Measurements from ENCODE around the gene PHF2.

Gene PHF2

DNA sequence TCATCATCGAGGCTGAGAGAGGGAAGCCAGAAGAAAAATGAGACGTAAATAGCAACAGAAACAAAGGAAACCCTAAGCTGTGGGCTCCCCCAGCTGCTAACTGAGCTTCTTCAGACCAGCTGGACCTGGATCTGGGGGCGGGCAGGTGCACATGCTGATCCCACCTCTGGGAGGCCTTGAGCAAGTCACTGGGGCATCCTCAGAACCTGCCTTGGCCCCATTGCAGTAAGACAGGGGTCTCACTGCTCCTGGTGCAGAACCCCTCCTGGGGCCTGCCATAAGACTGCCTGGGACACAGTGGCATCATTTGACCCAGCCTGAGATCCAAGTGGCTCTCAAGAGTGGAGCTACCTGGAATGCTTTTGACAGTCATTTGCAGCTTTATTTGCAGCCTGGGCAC lies 77.4 kb downstream of the PHF2 start:
- TF ChIP-seq FOXA1 (IDR thresholded peaks at IDR 0.05) (no peak), SP1 (IDR thresholded peaks at IDR 0.05) (no peak), FOXM1 (IDR thresholded peaks at IDR 0.05; ENCODE audit: borderline replicate concordance) (no peak), SUZ12 (IDR thresholded peaks at IDR 0.05) (no peak), ZNF384 (IDR thresholded peaks at IDR 0.05) (no peak)
- POLR2A ChIA-PET = no interaction called here
- no peak for DNase-seq (ENCODE audit: extremely low spot score)
- CTCF ChIA-PET = interaction anchor here (0.5 kb wide), 1 partner anchor 339 kb away, joined by 3 read pairs; no protein-coding TSS in a partner anchor

DNA sequence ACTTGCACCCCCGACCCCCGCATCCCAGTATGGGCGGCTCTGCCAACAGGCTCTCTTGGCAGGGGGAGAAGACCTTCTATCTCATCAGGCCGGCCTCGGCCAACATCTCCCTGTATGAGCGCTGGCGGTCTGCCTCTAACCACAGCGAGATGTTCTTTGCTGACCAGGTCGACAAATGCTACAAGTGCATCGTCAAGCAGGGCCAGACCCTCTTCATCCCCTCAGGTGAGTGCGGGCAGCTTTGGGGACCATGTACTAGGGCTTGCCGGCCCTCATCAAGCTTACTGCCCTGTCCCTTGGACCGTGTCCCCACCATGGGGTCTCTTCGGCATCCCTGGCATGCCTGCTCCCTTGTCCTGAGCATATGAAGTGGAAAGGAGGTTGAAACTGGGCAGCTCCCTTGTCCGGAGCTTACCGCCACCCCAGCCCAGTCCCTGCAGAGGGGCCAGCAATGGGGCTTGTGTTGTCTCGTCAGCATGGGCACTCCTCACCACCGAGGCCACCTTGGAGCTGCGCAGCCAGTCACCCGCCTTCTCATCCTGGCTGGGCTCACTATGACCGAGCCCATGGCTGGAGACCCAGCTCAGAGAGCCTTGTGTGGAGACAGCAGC lies 78.1 kb downstream of the PHF2 start:
- CTCF ChIA-PET = interaction anchor here (0.5 kb wide), 1 partner anchor 339 kb away, joined by 3 read pairs; no protein-coding TSS in a partner anchor
- DNase-seq (ENCODE audit: extremely low spot score) = no peak
- TF ChIP-seq ELF4 (IDR thresholded peaks at IDR 0.05) = no peak
- TF ChIP-seq SP1 (IDR thresholded peaks at IDR 0.05) = no peak
- TF ChIP-seq TARDBP (IDR thresholded peaks at IDR 0.05) = no peak
- POLR2A ChIA-PET = no interaction called here

DNA sequence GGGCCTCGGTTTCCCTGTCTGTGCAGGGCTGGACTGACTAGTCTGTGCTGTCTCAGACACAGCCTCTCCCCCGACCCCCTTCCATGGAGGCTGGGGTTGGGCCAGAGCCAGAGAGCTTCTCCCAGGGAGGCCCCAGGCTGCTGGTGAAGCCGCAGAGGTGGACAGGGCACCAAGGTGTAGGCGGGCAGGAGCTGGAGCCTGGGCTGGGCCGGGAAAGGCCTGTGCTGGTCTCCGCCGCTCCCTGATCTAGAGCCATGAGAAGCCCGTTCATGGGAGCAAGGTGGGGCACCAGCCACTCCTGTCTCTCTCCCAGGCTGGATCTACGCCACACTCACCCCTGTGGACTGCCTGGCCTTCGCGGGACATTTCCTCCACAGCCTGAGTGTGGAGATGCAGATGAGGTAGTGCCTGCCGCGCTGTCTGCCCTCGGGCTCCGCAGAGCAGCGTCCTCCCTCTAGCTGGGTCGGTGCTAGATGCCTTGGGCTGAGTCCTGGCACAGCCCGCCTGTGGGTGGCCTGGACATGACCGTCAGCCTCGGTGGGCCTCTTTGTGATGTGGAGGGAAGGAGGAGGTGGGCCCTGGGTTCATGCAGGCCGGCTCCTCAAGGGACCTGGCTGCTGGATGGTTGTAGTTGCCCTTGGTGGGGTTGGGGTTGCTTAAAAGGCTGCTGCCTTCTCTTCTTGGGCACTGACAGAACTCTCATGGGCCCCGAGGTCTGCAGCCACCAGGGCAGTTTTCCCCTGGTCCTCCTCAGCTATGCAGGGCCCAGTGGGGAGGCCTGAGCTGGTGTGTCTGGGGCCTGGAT lies 79.4 kb downstream of the PHF2 start:
- CTCF ChIA-PET = no interaction called here
- POLR2A ChIA-PET = no interaction called here
- no peak for DNase-seq (ENCODE audit: extremely low spot score)
- TF ChIP-seq SUZ12 (IDR thresholded peaks at IDR 0.05) (no peak), FOXM1 (IDR thresholded peaks at IDR 0.05; ENCODE audit: borderline replicate concordance) (no peak), FOXK2 (IDR thresholded peaks at IDR 0.05) (no peak), ELF4 (IDR thresholded peaks at IDR 0.05) (no peak), FOXA1 (IDR thresholded peaks at IDR 0.05) (no peak), LEF1 (IDR thresholded peaks at IDR 0.05; ENCODE audit: borderline replicate concordance) (no peak), BHLHE40 (IDR thresholded peaks at IDR 0.05; ENCODE audit: borderline replicate concordance) (no peak), CTBP1 (IDR thresholded peaks at IDR 0.05; ENCODE audit: borderline replicate concordance) (no peak), ZNF384 (IDR thresholded peaks at IDR 0.05) (no peak)

DNA sequence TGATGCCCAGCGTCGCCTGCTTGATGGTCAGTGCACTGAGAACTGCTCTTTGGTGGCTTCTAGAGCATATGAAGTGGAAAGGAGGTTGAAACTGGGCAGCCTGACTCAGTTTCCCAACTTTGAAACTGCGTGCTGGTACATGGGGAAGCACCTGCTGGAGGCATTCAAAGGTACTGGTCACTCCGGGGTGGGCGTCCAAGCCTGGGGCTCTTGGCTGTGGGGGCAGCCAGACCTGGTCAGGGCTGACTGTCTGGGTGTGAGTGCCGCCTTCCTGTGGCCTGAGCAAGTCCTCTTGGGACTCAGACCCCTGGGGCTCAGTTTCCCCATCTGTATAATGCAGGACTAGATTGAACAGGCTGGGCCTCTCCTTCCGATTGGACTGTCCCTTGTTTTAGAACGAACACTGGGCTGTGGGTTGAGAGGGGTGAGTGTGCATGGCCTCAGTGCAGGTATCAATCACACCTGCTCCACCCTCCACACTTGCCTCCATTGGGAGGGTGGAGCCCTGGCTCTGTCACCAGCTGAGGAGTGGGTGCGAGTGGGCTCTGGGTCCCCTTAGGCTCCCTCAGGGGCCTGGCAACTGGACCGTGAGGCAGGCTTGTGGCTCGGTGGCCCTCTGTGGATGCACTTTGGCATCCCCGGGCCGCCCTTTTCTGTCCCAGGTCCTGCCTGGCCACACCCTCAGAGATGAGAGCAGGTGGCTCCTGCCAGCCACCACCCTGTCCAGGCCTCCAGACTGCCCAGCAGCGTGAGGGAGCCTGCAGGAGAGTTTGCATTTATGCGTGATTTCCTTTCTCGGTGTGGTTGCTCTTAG lies 80.2 kb downstream of the PHF2 start:
- POLR2A ChIA-PET = no interaction called here
- DNase-seq (ENCODE audit: extremely low spot score) = no peak
- CTCF ChIA-PET = no interaction called here
- TF ChIP-seq CTBP1 (IDR thresholded peaks at IDR 0.05; ENCODE audit: borderline replicate concordance) (no peak), ARNT (IDR thresholded peaks at IDR 0.05) (no peak), BHLHE40 (IDR thresholded peaks at IDR 0.05; ENCODE audit: borderline replicate concordance) (no peak), HDGF (IDR thresholded peaks at IDR 0.05; ENCODE audit: borderline replicate concordance) (no peak), ELF4 (IDR thresholded peaks at IDR 0.05) (no peak), FOXK2 (IDR thresholded peaks at IDR 0.05) (no peak), SUZ12 (IDR thresholded peaks at IDR 0.05) (no peak), FOXA1 (IDR thresholded peaks at IDR 0.05) (no peak), ZNF384 (IDR thresholded peaks at IDR 0.05) (no peak), NFRKB (IDR thresholded peaks at IDR 0.05) (no peak), FOXM1 (IDR thresholded peaks at IDR 0.05; ENCODE audit: borderline replicate concordance) (no peak), LEF1 (IDR thresholded peaks at IDR 0.05; ENCODE audit: borderline replicate concordance) (no peak), SP1 (IDR thresholded peaks at IDR 0.05) (no peak), L3MBTL2 (conservative IDR thresholded peaks at IDR 0.05) (no peak), TARDBP (IDR thresholded peaks at IDR 0.05) (no peak)
- TF ChIP-seq, protein P1, sequence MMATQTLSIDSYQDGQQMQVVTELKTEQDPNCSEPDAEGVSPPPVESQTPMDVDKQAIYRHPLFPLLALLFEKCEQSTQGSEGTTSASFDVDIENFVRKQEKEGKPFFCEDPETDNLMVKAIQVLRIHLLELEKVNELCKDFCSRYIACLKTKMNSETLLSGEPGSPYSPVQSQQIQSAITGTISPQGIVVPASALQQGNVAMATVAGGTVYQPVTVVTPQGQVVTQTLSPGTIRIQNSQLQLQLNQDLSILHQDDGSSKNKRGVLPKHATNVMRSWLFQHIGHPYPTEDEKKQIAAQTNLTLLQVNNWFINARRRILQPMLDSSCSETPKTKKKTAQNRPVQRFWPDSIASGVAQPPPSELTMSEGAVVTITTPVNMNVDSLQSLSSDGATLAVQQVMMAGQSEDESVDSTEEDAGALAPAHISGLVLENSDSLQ (IDR thresholded peaks at IDR 0.05) = no peak

DNA sequence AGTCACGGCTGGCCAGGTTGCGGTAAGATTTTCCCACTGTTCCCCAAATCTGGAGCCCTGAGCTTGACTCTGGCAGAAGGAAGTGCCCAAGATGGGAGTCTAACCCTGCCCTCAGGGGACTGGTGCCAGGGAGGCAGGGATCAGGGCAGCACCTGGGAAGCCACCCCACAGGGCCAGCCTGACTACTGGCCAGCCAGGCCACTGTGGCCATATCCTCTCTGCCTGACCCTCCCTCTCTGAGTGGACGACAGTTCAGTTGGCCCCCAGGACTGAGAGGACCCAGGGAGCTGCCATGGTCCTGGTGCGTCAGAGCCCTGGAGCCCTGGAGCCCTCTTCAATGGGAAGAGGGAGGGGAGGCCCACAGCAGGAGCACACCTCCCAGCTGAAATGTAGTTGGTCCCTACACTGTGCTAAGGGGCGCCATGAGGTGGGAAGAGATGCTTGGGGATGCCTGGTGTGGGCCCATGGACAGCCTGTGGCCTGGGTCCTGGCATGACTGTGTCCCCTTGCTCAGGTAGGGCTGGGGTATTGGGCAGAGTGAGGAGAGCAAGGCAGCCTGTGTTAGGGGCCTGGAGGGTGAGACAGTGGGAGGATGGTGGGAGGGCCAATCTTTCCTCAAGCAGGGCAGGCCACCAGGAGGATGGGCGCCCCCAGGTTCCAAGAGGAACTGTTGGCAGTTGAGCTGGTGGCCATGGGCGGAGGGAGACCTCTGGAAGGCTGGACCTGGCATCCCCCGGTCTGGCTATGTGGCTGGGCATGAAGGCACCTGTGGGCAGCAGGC lies 81.1 kb downstream of the PHF2 start:
- ChIA-PET CTCF (no interaction called here), POLR2A (no interaction called here)
- TF ChIP-seq LEF1 (IDR thresholded peaks at IDR 0.05; ENCODE audit: borderline replicate concordance) = no peak

DNA sequence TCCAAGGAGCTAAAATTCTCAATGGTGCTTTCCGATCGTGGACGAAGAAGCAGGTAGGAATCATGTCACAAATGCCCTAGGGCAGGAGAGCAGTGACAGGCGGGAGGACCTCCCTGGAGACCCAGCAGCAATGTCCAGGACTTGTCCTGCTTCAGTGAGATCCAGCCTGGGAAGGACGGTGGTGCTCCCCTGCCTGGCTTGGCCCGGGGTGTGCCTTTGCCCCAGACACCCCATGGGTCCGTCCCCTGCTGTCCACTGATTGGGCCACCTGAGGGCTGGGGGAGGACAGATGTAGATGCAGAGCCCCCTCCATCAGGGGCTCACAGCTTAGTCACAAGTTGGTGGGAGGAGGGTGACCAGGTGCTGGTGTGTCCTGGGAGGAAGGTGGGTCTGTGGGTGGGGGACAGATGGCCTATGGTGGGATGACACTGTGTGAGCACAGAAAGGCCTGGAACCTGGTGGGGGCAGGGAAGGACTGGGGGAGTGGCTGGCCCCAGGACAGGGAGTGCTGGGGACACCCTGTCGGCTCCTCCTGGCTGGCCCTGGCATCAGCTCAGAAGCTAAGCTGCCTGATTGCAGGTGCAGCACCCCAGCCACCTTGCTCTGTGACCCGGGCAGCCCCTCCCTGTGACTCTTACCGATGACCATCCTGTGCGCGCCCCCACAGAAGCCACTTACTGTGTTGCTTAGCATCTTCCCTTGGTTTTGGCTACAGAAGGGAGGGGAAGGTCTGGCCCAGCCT lies 82.0 kb downstream of the PHF2 start:
- TF ChIP-seq FOXA1 (IDR thresholded peaks at IDR 0.05) (no peak), CTBP1 (IDR thresholded peaks at IDR 0.05; ENCODE audit: borderline replicate concordance) (no peak), FOXM1 (IDR thresholded peaks at IDR 0.05; ENCODE audit: borderline replicate concordance) (no peak), BHLHE40 (IDR thresholded peaks at IDR 0.05; ENCODE audit: borderline replicate concordance) (no peak)
- TF ChIP-seq, protein P1 (IDR thresholded peaks at IDR 0.05) = no peak
- no peak for DNase-seq (ENCODE audit: extremely low spot score)
- CTCF ChIA-PET = no interaction called here
- POLR2A ChIA-PET = no interaction called here

More for the DNA sequence above, 81.1 kb downstream of the PHF2 start:
- DNase-seq (ENCODE audit: extremely low spot score) = no peak

Data from HEK293T (cell line).